SK-N-SH treated with all-trans-retinoic acid at 6 μM for 48 hours (cell line): Measurements from ENCODE around the gene ZWILCH.

Source experiments
- CSDC2 ChIP-seq: fragments of 250-450 bp; sonication (Bioruptor Pico); IDR thresholded peaks from 2 replicates; pipeline ENCODE4 v1.5.0; 2020; ENCODE audit warnings: mild to moderate bottlenecking, moderate library complexity
- ISL1 ChIP-seq: fragments of 250-450 bp; sonication (Bioruptor Pico); IDR thresholded peaks from 2 replicates; pipeline ENCODE4 v2.1.2; 2022; ENCODE audit warnings: mild to moderate bottlenecking, moderate library complexity
- RARB ChIP-seq: fragments of 250-450 bp; sonication (Bioruptor Pico); IDR thresholded peaks from 2 replicates; pipeline ENCODE4 v1.8.0; 2021; ENCODE audit warnings: mild to moderate bottlenecking, moderate library complexity
- SNAI2 ChIP-seq: fragments of 250-450 bp; sonication (Bioruptor Pico); IDR thresholded peaks from 2 replicates; pipeline ENCODE4 v1.5.0; 2020; ENCODE audit warnings: mild to moderate bottlenecking, moderate library complexity
- TOX ChIP-seq: fragments of 250-450 bp; sonication (Bioruptor Pico); IDR thresholded peaks from 2 replicates; pipeline ENCODE4 v1.8.0; 2021; ENCODE audit warnings: mild to moderate bottlenecking, moderate library complexity, borderline replicate concordance
- ZFP30 ChIP-seq: fragments of 450-650 bp; formaldehyde crosslinking; IDR thresholded peaks from 2 replicates; pipeline ENCODE4 v1.5.0; 2022; ENCODE audit warnings: mild to moderate bottlenecking, moderate library complexity
- ZNF8 ChIP-seq: fragments of 450-650 bp; formaldehyde crosslinking; IDR thresholded peaks from 2 replicates; pipeline ENCODE4 v1.5.0; 2020; ENCODE audit warnings: mild to moderate bottlenecking, moderate library complexity
- TF ChIP-seq, protein P1 (sequence below): fragments of 250-450 bp; sonication (Bioruptor Pico); IDR thresholded peaks from 2 replicates; pipeline ENCODE4 v1.8.0; 2020; ENCODE audit warnings: mild to moderate bottlenecking, moderate library complexity, borderline replicate concordance
- TF ChIP-seq, protein P2 (sequence below): fragments of 250-450 bp; sonication (Bioruptor Pico); IDR thresholded peaks from 2 replicates; pipeline ENCODE4 v1.8.0; 2021; ENCODE audit warnings: low read depth, mild to moderate bottlenecking, moderate library complexity, borderline replicate concordance
- TF ChIP-seq, protein P3 (sequence below): fragments of 250-450 bp; sonication (Bioruptor Pico); IDR thresholded peaks from 2 replicates; pipeline ENCODE4 v1.5.1; 2020; ENCODE audit warnings: low read depth, mild to moderate bottlenecking, moderate library complexity
- TF ChIP-seq, protein P4 (sequence below): fragments of 250-450 bp; sonication (Bioruptor Pico); IDR thresholded peaks from 2 replicates; pipeline ENCODE4 v1.5.0; 2020; ENCODE audit warnings: mild to moderate bottlenecking, moderate library complexity

DNA sequence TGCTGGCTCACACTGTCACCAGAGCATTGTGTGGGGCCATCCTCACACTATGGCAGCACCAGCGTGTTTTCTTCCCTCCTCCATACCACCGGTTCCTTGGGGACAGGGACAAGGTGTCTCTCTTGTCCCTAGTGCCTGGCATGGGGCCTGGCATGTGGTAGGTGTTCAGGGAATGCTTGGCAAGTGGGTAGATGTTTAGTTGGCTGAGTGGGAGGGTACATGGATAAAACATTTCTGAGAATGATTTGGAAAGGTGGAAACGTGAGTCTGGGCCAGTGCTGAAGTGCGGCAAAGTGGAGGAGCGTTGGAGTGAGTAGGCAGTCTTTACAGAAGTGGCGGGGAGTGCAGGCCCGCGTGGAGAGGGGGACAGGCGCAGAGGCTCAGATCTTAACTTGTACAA lies 22.6 kb upstream of the ZWILCH start:
- TF ChIP-seq ZFP30 (CRISPR knock-in tag) (no peak), SNAI2 (CRISPR knock-in tag) (no peak), RARB (CRISPR knock-in tag) (no peak), ISL1 (CRISPR knock-in tag) (no peak), ZNF8 (CRISPR knock-in tag) (no peak), CSDC2 (no peak), TOX (CRISPR knock-in tag) (no peak)
- TF ChIP-seq, protein P1, sequence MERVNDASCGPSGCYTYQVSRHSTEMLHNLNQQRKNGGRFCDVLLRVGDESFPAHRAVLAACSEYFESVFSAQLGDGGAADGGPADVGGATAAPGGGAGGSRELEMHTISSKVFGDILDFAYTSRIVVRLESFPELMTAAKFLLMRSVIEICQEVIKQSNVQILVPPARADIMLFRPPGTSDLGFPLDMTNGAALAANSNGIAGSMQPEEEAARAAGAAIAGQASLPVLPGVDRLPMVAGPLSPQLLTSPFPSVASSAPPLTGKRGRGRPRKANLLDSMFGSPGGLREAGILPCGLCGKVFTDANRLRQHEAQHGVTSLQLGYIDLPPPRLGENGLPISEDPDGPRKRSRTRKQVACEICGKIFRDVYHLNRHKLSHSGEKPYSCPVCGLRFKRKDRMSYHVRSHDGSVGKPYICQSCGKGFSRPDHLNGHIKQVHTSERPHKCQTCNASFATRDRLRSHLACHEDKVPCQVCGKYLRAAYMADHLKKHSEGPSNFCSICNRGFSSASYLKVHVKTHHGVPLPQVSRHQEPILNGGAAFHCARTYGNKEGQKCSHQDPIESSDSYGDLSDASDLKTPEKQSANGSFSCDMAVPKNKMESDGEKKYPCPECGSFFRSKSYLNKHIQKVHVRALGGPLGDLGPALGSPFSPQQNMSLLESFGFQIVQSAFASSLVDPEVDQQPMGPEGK (CRISPR knock-in tag) = no peak
- TF ChIP-seq, protein P2, sequence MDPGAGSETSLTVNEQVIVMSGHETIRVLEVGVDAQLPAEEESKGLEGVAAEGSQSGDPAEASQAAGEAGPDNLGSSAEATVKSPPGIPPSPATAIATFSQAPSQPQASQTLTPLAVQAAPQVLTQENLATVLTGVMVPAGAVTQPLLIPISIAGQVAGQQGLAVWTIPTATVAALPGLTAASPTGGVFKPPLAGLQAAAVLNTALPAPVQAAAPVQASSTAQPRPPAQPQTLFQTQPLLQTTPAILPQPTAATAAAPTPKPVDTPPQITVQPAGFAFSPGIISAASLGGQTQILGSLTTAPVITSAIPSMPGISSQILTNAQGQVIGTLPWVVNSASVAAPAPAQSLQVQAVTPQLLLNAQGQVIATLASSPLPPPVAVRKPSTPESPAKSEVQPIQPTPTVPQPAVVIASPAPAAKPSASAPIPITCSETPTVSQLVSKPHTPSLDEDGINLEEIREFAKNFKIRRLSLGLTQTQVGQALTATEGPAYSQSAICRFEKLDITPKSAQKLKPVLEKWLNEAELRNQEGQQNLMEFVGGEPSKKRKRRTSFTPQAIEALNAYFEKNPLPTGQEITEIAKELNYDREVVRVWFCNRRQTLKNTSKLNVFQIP = no peak
- TF ChIP-seq, protein P3, sequence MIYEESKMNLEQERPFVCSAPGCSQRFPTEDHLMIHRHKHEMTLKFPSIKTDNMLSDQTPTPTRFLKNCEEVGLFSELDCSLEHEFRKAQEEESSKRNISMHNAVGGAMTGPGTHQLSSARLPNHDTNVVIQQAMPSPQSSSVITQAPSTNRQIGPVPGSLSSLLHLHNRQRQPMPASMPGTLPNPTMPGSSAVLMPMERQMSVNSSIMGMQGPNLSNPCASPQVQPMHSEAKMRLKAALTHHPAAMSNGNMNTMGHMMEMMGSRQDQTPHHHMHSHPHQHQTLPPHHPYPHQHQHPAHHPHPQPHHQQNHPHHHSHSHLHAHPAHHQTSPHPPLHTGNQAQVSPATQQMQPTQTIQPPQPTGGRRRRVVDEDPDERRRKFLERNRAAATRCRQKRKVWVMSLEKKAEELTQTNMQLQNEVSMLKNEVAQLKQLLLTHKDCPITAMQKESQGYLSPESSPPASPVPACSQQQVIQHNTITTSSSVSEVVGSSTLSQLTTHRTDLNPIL (CRISPR knock-in tag) = no peak
- TF ChIP-seq, protein P4, sequence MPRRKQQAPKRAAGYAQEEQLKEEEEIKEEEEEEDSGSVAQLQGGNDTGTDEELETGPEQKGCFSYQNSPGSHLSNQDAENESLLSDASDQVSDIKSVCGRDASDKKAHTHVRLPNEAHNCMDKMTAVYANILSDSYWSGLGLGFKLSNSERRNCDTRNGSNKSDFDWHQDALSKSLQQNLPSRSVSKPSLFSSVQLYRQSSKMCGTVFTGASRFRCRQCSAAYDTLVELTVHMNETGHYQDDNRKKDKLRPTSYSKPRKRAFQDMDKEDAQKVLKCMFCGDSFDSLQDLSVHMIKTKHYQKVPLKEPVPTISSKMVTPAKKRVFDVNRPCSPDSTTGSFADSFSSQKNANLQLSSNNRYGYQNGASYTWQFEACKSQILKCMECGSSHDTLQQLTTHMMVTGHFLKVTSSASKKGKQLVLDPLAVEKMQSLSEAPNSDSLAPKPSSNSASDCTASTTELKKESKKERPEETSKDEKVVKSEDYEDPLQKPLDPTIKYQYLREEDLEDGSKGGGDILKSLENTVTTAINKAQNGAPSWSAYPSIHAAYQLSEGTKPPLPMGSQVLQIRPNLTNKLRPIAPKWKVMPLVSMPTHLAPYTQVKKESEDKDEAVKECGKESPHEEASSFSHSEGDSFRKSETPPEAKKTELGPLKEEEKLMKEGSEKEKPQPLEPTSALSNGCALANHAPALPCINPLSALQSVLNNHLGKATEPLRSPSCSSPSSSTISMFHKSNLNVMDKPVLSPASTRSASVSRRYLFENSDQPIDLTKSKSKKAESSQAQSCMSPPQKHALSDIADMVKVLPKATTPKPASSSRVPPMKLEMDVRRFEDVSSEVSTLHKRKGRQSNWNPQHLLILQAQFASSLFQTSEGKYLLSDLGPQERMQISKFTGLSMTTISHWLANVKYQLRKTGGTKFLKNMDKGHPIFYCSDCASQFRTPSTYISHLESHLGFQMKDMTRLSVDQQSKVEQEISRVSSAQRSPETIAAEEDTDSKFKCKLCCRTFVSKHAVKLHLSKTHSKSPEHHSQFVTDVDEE (CRISPR knock-in tag) = no peak
